Smooth muscle cell (in vitro differentiated cells): ENCODE results near the gene L1CAM. TPM values are rescaled to one million over a fixed set of nuclear protein-coding genes. Genes with fewer than 3 reads are reported as not detected.

Experiments
- DNase-seq: peaks from one replicate; lab custom pipeline; 2025; ENCODE audit not compliant: unreplicated experiment; lab: John Stamatoyannopoulos, UW
- H2AFZ ChIP-seq: fragments of 200-600 bp; sonication (generic); 2 replicates; pipeline ENCODE4 v1.6.0; 2016; ENCODE audit warnings: antibody characterized with exemption, low read depth, mild to moderate bottlenecking
- H3F3A ChIP-seq: fragments of 200-600 bp; sonication (generic); 2 replicates; pipeline ENCODE4 v1.6.0; 2017; ENCODE audit warnings: antibody characterized with exemption, low read depth
- H3K27ac ChIP-seq: fragments of 200-600 bp; sonication (generic); 2 replicates; pipeline ENCODE4 v1.5.1; 2016; ENCODE audit warnings: low read depth, mild to moderate bottlenecking
- H3K27me3 ChIP-seq: fragments of 200-600 bp; sonication (generic); 2 replicates; pipeline ENCODE4 v1.6.1; 2016; ENCODE audit warnings: low read depth, mild to moderate bottlenecking
- H3K36me3 ChIP-seq: fragments of 200-600 bp; sonication (generic); 2 replicates; pipeline ENCODE4 v1.5.1; 2016; ENCODE audit warnings: low read depth
- H3K4me1 ChIP-seq: fragments of 200-600 bp; sonication (generic); 2 replicates; pipeline ENCODE4 v1.5.1; 2016; ENCODE audit warnings: low read depth
- H3K4me2 ChIP-seq: fragments of 200-600 bp; sonication (generic); 2 replicates; pipeline ENCODE4 v1.6.0; 2016; ENCODE audit warnings: mild to moderate bottlenecking
- H3K4me3 ChIP-seq: fragments of 200-600 bp; sonication (generic); 2 replicates; pipeline ENCODE4 v1.5.1; 2016; ENCODE audit warnings: mild to moderate bottlenecking
- H3K79me2 ChIP-seq: fragments of 200-600 bp; sonication (generic); 2 replicates; pipeline ENCODE4 v1.6.0; 2016; ENCODE audit warnings: low read depth, mild to moderate bottlenecking
- H3K9ac ChIP-seq: fragments of 200-600 bp; sonication (generic); 2 replicates; pipeline ENCODE4 v1.6.0; 2016; ENCODE audit warnings: low read depth
- H3K9me3 ChIP-seq: fragments of 200-600 bp; sonication (generic); replicated peaks from 2 replicates; pipeline ENCODE4 v1.5.1; 2016; ENCODE audit warnings: low read depth
- H4K20me1 ChIP-seq: fragments of 200-600 bp; sonication (generic); 2 replicates; pipeline ENCODE4 v1.6.0; 2016; ENCODE audit warnings: low read depth
- WGBS: methylation state at CpG from one replicate; pipeline ENCODE4 v1.1.7; 2016; ENCODE audit warnings: low lambda C conversion rate; 5-methylcytosine and 5-hydroxymethylcytosine counted together
- polyA plus RNA-seq: library from polyadenylated mRNA; unstranded; fragments of >200 nt; fragmentation: Nextera tagmentation; extraction: Ambion mirVana; gene quantifications from 2 replicates; pipeline ENCODE4 v1.2.1, GENCODE V29; 2016
- total RNA-seq: library from RNA; depleted of rRNA; stranded (reverse); fragments of >200 nt; gene quantifications from 2 replicates; pipeline ENCODE4 v1.2.3, GENCODE V29; 2014
- TF ChIP-seq, protein P1 (sequence below): fragments of 200-600 bp; sonication (generic); IDR thresholded peaks from 2 replicates; pipeline ENCODE4 v1.5.1; 2017; ENCODE audit warnings: borderline replicate concordance, mild to moderate bottlenecking, antibody characterized with exemption; ENCODE audit not compliant: insufficient read depth, poor library complexity, severe bottlenecking

Gene L1CAM
- total and polyA plus RNA-seq, 2 experiments from 2014 or later = 27.2 to 68.7 TPM

DNA sequence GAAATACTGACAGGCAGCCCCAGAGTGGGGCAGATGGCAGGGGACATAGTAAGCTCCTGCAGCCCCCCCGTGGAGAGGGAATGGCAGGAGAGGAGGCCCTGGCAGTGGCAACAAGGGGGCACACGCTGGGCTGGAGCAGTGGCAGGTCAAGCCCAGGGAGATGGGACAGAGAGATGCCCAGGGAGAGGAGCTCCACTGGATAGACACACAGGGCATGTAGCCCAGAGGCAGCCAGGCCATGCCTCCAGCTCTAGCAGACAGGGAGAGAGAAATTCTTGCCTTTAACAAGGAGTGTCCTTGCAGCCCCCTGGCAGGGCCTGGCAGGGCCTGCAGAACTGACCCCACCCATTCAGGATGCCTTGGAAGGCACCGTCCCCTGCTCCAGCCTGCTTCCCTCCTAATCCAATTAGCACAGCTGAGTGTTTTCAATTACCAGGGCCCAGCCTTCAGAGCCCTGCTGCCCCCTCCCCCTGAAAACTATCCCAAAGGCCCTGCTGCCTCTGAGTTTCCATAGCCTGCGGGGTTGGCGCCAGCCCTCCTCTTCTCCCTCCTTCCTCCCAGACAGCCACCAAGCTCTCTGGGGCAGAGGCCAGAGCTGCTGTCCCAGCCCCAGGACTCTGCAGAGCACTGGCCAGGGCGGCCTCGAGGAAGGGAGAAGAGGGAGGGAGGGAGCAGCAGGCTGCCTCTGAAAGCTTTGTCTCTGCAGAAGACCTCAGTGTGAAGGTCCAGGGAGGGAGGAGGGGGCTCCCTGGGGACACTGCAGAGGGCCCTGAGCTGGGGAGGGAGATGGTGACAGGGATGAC is 12.5 kb downstream of the L1CAM start:
- no peaks in the 10 kb centered on the region for H3K4me1 ChIP-seq
- no peaks in the 10 kb centered on the region for H3K27me3 ChIP-seq
- 43% methylated on average over 7 of the region's 7 CpGs for WGBS
- H4K20me1 ChIP-seq = peaks cover 57% of the 10 kb centered on the region
- no peak overlapping the region for H3K4me2 ChIP-seq
- H3F3A ChIP-seq = no peaks in the 10 kb centered on the region
- H3K36me3 ChIP-seq = no peaks in the 10 kb centered on the region
- TF ChIP-seq, protein P1, sequence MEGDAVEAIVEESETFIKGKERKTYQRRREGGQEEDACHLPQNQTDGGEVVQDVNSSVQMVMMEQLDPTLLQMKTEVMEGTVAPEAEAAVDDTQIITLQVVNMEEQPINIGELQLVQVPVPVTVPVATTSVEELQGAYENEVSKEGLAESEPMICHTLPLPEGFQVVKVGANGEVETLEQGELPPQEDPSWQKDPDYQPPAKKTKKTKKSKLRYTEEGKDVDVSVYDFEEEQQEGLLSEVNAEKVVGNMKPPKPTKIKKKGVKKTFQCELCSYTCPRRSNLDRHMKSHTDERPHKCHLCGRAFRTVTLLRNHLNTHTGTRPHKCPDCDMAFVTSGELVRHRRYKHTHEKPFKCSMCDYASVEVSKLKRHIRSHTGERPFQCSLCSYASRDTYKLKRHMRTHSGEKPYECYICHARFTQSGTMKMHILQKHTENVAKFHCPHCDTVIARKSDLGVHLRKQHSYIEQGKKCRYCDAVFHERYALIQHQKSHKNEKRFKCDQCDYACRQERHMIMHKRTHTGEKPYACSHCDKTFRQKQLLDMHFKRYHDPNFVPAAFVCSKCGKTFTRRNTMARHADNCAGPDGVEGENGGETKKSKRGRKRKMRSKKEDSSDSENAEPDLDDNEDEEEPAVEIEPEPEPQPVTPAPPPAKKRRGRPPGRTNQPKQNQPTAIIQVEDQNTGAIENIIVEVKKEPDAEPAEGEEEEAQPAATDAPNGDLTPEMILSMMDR = no peak
- no peak overlapping the region for H3K9ac ChIP-seq
- H3K9me3 ChIP-seq = no peaks in the 10 kb centered on the region
- no peaks in the 10 kb centered on the region for H3K79me2 ChIP-seq
- no peak overlapping the region for H2AFZ ChIP-seq
- H3K4me3 ChIP-seq = no peak overlapping the region
- no peak for DNase-seq
- H3K27ac ChIP-seq = no peak overlapping the region

DNA sequence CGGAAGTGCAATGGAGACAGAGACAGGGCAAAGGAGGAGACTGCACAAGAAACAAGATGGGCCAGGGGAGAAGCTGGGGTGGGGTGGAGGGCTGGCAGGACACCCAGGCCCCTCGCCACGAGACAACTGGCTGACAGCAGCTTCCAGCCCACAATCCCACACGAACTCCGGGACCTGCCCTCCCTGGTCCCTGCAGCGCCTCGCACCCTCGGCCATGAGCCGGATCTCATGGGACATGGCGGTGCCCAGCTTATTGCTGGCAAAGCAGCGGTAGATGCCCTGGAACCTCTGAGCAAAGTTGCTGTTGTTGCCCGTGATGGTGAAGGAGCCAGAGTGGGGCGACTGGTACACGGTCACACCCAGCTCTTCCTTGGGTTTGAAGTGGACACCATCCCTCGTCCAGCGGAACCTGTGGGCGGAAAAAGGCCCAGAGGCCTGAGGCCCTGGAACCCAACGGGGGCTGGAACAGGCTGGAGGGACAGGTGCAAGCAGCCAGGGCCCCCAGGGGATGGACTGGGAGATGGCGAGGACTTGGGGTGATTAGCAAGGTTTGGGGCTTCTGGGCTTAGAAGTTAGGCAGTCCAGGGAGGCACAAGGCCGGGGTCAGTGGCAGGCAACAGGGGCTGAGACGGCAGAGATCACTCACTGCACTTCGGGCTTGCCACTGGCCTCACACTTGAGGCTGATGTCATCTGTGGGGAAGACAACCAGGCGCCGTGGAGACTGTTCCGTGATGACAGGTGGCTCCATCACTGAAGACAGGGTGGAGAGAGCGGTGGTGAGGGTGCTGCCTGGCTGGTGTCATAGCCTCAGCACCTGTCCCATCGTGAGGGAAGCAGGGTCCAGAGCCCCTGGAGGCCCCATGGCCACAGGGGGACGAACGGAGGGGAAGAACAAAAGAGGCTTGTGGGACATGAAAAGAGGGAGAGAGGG is 13.8 kb downstream of the L1CAM start:
- no peaks in the 10 kb centered on the region for H3F3A ChIP-seq
- no peaks in the 10 kb centered on the region for H3K36me3 ChIP-seq
- WGBS = 88% methylated on average over 29 of the region's 29 CpGs
- H3K27ac ChIP-seq = no peak overlapping the region
- no peaks in the 10 kb centered on the region for H3K27me3 ChIP-seq
- TF ChIP-seq, protein P1 = no peak
- H3K4me1 ChIP-seq = no peaks in the 10 kb centered on the region
- peaks cover 44% of the 10 kb centered on the region for H4K20me1 ChIP-seq
- no peaks in the 10 kb centered on the region for H3K9me3 ChIP-seq
- no peak overlapping the region for H3K4me3 ChIP-seq
- no peaks in the 10 kb centered on the region for H3K79me2 ChIP-seq
- no peak overlapping the region for H2AFZ ChIP-seq
- H3K9ac ChIP-seq = no peak overlapping the region
- no peak overlapping the region for H3K4me2 ChIP-seq
- DNase-seq = no peak

DNA sequence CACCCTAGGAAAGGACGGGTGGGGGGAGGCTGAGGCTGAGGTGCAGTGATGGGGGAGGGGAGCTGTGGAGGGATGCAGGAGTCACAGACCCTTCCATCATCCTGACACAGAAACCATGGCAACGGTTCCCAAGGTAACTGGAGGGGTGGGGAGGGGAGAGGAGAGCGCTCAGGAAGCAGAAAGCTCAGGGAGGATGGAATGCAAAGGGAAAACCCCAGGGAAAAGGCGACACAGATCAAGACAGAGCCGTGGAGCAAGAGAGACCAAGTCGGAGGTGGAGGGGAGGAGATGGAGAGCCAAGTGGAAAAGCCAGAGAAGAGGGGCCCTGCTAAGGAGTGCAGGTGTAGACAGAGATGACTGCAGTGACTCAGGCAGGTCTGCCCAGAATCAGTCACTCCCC is 14.5 kb downstream of the L1CAM start:
- Histone ChIP-seq H3F3A (no peaks in the 10 kb centered on the region), H3K4me3 (no peak overlapping the region), H3K27me3 (no peaks in the 10 kb centered on the region), H3K9me3 (no peaks in the 10 kb centered on the region), H3K9ac (no peak overlapping the region), H3K4me2 (no peak overlapping the region), H2AFZ (no peak overlapping the region), H3K4me1 (no peaks in the 10 kb centered on the region), H3K36me3 (no peaks in the 10 kb centered on the region), H3K79me2 (no peaks in the 10 kb centered on the region), H3K27ac (no peak overlapping the region), H4K20me1 (peaks cover 38% of the 10 kb centered on the region)
- 81% methylated on average over 6 of the region's 6 CpGs for WGBS
- no peak for DNase-seq
- TF ChIP-seq, protein P1 = no peak
